ENCODE results near the gene CIRBP.

Gene CIRBP

GRCh38 chr19:1269065-1269477, at the start of gene CIRBP:
CIRBP (plus strand) TSS chr19:1269332; CDS start chr19:1270934, 1,602 bp downstream.
- DNase-seq = peak; percentile 75 to 100 (median 99)

GRCh38 chr19:1219786-1220476, 49.2 kb upstream of the CIRBP start:
- DNase-seq = no peak

DNA sequence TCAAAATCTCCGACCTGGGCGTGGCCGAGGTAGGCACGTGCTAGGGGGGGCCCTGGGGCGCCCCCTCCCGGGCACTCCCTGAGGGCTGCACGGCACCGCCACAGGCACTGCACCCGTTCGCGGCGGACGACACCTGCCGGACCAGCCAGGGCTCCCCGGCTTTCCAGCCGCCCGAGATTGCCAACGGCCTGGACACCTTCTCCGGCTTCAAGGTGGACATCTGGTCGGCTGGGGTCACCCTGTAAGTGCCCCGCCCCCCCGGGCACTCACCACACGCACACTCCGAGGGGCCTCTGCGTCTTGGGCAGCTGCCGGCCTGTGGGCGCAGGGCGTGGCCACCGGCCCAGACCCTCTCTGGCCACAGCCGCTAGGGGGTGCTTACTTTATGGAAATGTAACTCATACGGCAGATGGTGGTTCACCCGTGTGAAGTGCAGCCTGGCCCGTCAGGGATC, 48.6 kb upstream of the CIRBP start:
- no peak for DNase-seq

GRCh38 chr19:1220976-1221903, 47.9 kb upstream of the CIRBP start:
- DNase-seq = peak in 49 of 56 donors; percentile 11 to 79 (median 49)

DNA sequence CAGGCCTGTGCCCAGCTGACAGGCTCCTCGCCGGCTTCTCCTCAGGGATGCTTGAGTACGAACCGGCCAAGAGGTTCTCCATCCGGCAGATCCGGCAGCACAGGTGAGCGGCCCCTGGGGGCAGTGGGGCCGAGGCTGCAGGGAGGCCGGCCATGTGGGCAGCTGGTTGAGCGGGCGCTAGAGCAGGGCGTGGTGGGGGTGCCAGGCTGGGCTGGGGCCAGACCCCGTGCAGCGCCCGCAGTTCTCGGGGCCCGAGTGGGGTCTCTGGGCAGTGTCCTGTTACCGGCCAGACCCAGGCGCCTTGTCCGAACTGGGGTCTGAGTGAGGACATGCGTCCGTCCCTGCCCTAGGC, 47.3 kb upstream of the CIRBP start:
- DNase-seq = no peak

GRCh38 chr19:1222394-1222793, 46.7 kb upstream of the CIRBP start:
- DNase-seq = no peak

GRCh38 chr19:1223018-1223855, 45.9 kb upstream of the CIRBP start:
- DNase-seq = no peak

DNA sequence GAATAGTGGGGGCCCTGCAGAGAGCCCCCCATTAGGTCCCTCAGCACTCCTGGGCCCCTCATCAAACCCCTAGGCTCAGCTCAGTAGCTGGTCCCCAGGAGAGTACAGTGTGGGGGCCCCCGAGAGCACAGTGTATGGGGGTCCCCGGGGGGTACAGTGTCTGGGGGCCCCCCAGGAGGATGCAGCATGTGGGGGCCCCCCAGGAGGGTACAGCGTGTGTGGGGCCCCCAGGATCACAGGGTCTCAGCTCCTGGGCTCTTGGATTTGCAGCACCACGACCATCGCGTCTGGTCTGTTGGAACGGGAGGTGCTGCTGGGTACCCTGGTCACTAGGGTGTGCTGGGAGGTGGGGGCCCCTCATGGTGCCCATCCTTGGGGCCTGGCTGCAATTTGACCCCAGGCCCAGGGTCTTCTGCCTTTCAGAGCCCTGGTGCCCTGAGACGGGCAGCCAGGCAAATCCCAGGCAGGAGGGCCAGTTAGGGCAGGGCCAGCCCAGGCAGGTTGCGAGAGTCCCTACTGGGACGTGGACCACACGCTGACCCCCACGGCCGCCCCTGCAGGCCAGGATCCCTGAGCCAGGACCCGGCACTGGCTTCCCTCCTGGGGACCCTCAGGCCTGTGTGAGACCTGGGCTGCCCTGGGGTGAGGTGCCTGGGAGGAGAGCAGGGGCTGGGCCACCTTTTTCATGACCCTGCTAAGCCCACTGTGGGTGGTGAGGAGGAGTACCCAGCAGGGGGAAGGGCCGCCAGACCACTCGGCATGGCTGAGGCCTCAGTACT, 44.9 kb upstream of the CIRBP start:
- DNase-seq = no peak

DNA sequence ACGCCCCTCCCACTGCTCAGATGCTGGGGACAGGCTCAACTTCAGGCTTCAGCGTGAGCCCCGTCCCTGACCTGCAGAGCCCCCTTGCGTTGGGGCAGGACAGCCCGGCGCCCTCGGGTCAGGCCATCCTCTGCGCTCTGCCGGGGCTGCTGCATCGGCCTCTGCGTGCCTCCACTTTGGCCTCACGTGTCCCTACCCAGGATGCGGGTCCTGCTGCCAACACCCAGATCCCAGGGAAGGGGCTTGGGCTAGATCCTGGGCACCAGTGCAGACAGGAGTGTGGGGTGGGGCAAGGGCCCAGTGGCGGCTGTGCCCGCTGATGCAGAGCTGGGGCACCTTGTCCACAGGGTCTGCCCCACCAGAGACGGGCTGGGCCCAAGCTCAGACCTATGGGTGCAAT, 44.3 kb upstream of the CIRBP start:
- no peak for DNase-seq

- DNase-seq = peak in 1 of 56 donors; percentile 8
Observed at GRCh38 chr19:1225440-1226226, 43.5 kb upstream of the CIRBP start.

DNA sequence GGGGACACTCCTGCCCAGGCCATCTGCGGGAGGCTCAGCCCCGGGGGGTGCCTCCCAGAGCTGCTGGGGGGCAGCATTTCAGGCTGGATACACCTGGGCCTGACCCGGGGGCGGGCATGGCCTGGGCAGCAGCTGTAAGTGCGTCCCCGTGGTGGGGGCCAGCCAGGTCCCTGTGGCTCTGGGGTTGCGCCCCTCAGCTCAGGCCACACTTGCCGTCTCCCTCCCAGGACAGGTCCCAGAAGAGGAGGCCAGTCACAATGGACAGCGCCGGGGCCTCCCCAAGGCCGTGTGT, 43.0 kb upstream of the CIRBP start:
- no peak for DNase-seq

GRCh38 chr19:1226522-1227303, 42.4 kb upstream of the CIRBP start:
- no peak for DNase-seq

DNA sequence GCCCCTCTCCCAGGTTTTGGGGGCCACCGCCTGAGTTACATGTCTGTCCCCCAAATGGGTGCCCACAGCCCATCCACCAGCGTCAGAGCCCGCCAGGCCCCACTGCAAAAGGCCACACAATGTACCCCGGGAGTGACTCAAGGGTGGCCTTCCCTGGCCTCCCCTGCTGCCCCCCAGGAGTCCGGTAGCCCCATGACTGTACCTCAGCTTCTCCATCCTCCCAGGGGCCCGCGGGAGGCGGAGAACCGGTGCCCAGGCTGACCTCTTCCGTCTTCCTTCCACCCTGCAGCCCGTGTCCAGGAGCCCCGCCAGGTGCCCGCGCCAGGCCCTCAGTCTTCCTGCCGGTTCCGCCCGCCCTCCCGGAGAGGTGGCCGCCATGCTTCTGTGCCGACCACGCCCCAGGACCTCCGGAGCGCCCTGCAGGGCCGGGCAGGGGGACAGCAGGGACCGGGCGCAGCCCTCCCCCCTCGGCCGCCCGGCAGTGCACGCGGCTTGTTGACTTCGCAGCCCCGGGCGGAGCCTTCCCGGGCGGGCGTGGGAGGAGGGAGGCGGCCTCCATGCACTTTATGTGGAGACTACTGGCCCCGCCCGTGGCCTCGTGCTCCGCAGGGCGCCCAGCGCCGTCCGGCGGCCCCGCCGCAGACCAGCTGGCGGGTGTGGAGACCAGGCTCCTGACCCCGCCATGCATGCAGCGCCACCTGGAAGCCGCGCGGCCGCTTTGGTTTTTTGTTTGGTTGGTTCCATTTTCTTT, 41.7 kb upstream of the CIRBP start:
- DNase-seq = no peak

GRCh38 chr19:1228161-1228957, 40.8 kb upstream of the CIRBP start:
- DNase-seq = no peak

GRCh38 chr19:1229056-1229923, 39.8 kb upstream of the CIRBP start:
- DNase-seq = no peak

GRCh38 chr19:1229924-1230782, 39.0 kb upstream of the CIRBP start:
- DNase-seq = no peak
